ENCODE data around the gene SLC22A1. TPM values are rescaled to one million over a fixed set of nuclear protein-coding genes. Genes with fewer than 3 reads are reported as not detected.

The SLC22A1 gene
- total RNA-seq, 1 experiment from 2014 or later, result 0.86 TPM

GRCh38 chr6:160138839-160139419, 17.3 kb downstream of the SLC22A1 start:
- Histone ChIP-seq H3K27ac (ENCODE audit: low read depth, low read length) (no peak overlapping the region), H3K79me2 (ENCODE audit: insufficient read depth, low read length) (no peaks in the 10 kb centered on the region), H3K36me3 (ENCODE audit: control insufficient read depth in 1 of 2, insufficient read depth in 2 of 2, low read length in 2 of 2) (no peaks in the 10 kb centered on the region), H3K27me3 (ENCODE audit: insufficient read depth, low read length) (no peaks in the 10 kb centered on the region), H3K4me1 (ENCODE audit: control insufficient read depth in 1 of 2, insufficient read depth in 2 of 2, low read length in 2 of 2) (peaks cover 0 to 11% of the 10 kb centered on the region in 2 experiments; a peak in 1 of 4 replicates), H3K4me2 (ENCODE audit: low read length) (peak overlapping the region; percentile 5; the same call in 1 of the 2 replicates), H2AFZ (ENCODE audit: low read depth, low read length, poor library complexity, severe bottlenecking) (no peak overlapping the region), H3K9ac (ENCODE audit: low read length) (no peak overlapping the region), H3K9me2 (ENCODE audit: insufficient read depth) (no peaks in the 10 kb centered on the region), H3K9me3 (ENCODE audit: control insufficient read depth in 1 of 2, insufficient read depth in 1 of 2, low read depth in 1 of 2, low read length in 2 of 2) (no peaks in the 10 kb centered on the region), H4K20me1 (ENCODE audit: insufficient read depth) (no peaks in the 10 kb centered on the region), H3K4me3 (replicated peaks in 1 of 2; ENCODE audit: low read depth in 1 of 2, low read length in 2 of 2) (no peak overlapping the region)
- intact Hi-C loops (cut with micrococcal nuclease), result loop anchor here (1.0 to 10.0 kb wide), 2 partner anchors 156 to 317 kb away; no protein-coding TSS in a partner anchor
- CTCF ChIA-PET, result interaction anchor here (1.0 to 2.3 kb wide), 4 partner anchors 82 to 317 kb away, joined by 3 to 19 read pairs (median 6); no protein-coding TSS in a partner anchor
- POLR2A ChIA-PET, result no interaction called here
- RAD21 ChIA-PET (ENCODE audit: low non-redundant PET in 1 of 2, low total read pairs in 2 of 2, uncharacterized antibody in 2 of 2, unreplicated experiment in 2 of 2), result interaction anchor here (1.0 to 1.3 kb wide), 2 partner anchors 317 kb away, joined by 5 to 6 read pairs; no protein-coding TSS in a partner anchor
- TF ChIP-seq SRF (IDR thresholded peaks at IDR 0.05; ENCODE audit: low read depth) (no peak), REST (IDR thresholded peaks at IDR 0.05; ENCODE audit: low read depth) (no peak), CBX3 (IDR thresholded peaks at IDR 0.05; ENCODE audit: low read depth) (no peak), YY1 (IDR thresholded peaks at IDR 0.05; ENCODE audit: extremely low read depth, insufficient replicate concordance, low read depth, low read length) (no peak), EZH2phosphoT487 (IDR thresholded peaks at IDR 0.05; ENCODE audit: borderline replicate concordance) (no peak), TCF7L2 (IDR thresholded peaks at IDR 0.05; ENCODE audit: borderline replicate concordance, extremely low read depth, insufficient read depth, insufficient read length) (no peak), SIN3A (IDR thresholded peaks at IDR 0.05; ENCODE audit: low read depth) (no peak), RAD21 (IDR thresholded peaks at IDR 0.05; ENCODE audit: low read depth) (no peak), ZBTB33 (IDR thresholded peaks at IDR 0.05; ENCODE audit: extremely low read depth, insufficient replicate concordance, low read length) (no peak), JUND (IDR thresholded peaks at IDR 0.05) (no peak), CTCF (IDR thresholded peaks at IDR 0.05 in 2 of 3, conservative IDR thresholded peaks at IDR 0.05 in 1 of 3; ENCODE audit: borderline replicate concordance in 1 of 3, insufficient read depth in 1 of 3, low read depth in 2 of 3, low read length in 2 of 3) (no peak; a peak in 1 of 6 replicates), EZH2 (IDR thresholded peaks at IDR 0.05) (no peak), MAX (IDR thresholded peaks at IDR 0.05) (no peak)
- ATAC-seq (peak; percentile 54), DNase-seq (ENCODE audit: low read depth, low spot score) (no peak)
- BruUV-seq (replicated peaks), result no TSS peak
